NCI-H2081 treated with DMSO at 0.1 percent for 48 hours (cell line): ENCODE measurements around the gene ABCA1.

Experiments used
- DNase-seq: peaks from one replicate; lab custom pipeline; 2025; lab: John Stamatoyannopoulos, UW

ABCA1 gene

GRCh38 chr9:104842698-104843097 lies 85.3 kb downstream of the ABCA1 start:
- DNase-seq = no peak

DNA sequence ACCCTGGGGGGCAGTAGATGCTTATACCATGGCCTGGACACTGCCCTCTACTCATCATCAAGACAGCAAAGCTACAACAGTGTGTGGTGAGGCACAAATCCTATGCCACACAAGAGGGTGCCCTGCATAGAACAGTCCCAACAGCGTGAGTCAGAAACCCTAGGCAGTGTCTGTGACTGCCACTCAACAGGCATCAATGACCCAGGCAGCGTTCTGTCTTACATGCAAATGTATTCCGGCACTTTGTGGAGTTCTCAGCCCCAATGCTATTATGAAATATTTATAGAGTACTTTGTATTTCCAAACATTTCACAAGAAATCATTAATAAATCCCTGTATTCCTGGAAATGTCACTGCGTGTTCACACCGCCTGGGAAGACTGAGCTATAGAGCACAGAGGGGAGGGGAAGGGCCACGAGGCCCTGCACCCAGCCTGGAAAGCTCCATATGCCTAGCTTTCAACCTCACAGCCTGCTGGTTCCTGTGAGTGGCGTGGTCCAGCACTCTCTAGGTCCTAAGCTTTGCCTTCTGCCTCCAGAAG lies 86.3 kb downstream of the ABCA1 start:
- no peak for DNase-seq

DNA sequence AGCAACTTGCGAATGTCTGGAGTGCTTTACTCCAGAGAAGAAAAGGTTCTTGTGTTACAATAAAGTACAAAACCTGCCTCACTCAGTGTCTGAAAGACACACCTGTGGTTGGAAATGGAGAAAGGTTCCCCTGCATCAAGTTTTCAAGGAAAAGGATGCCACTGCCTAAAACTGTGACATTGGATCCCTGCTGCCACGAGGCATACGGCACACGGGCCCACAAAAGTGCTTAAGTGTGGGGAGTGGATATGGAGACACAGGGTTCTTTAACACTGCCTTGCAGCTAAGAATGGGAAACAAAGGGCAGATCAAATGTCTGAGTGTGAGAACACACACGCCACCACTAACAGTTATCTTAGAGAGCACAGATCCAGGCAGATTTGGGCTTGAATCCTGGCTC lies 89.0 kb downstream of the ABCA1 start:
- no peak for DNase-seq

- no peak for DNase-seq
These were observed 91.2 kb downstream of the ABCA1 start for GRCh38 chr9:104836767-104837166.

- DNase-seq = no peak
These were observed 91.7 kb downstream of the ABCA1 start for GRCh38 chr9:104836235-104836634.

- DNase-seq = no peak
These were observed 92.8 kb downstream of the ABCA1 start for GRCh38 chr9:104835161-104835560.

GRCh38 chr9:104833696-104834095 lies 94.3 kb downstream of the ABCA1 start:
- no peak for DNase-seq

DNA sequence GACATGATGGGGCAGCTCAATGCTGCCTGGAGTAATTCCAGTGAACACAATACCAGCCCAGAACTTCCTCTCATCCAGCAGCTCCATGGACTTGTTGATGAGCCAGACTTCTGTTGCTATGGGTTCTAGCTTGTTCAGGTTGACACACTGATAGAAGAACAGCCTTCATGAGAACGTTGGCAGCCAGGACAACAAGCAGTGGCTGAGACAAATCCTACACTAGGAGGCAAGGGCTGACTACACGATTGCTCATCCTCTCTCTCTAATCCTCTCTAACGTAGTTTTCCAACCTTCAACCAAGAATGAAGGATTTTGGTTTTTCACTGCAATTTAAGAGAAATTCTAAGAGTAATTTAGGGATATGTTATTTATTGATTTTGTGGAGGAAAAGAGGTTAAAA lies 96.3 kb downstream of the ABCA1 start:
- no peak for DNase-seq

DNA sequence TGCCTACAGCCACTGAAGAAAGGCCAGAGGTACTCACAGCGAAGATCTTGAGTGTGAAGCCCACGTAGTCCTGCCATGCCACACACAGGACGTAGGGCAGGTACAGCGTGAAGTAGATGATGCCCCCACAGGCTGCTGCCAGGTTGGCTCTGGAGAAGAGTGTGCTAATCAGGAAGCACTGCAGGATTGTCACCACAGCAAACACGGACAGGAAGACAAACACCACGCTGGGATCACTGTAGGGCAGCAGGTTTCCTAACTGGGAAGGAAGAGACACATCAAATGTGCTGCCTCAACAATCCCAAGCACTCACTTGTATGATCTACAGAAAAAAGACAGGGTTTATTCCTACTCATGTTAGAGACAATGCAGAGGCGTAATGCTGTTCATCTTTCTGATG lies 101.0 kb downstream of the ABCA1 start:
- no peak for DNase-seq

DNA sequence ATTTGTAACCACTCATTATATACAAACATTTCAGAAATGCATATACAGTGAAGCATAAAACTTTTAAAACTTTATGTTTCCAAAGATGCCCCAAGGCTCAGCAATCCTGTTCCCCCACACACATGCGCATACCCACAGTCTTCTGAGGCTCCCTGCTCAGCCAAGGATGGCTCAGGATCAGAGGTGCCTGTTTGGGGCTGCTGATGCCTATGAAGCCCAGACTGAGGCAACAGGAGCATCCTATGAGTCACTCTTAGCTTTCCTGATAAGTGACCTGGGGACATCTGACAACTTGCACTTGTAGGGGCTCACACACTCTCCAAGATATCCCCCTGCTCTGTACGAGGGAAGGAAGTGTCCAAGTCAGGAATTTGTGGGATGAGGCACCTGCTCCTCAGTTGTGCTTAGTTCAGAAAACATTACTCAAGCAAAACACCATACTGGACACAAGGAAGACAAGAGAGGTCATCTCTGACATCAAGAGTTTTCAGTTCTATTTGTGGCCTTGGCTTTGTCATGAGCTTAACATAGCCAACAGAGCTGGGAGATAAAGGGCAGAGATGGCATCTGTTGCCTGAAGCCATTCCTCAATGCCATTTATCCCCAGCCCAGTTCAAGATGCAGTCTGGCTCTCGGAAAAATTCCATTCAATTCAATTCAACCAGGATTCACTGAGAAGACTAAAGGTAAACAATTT lies 101.7 kb downstream of the ABCA1 start:
- no peak for DNase-seq

DNA sequence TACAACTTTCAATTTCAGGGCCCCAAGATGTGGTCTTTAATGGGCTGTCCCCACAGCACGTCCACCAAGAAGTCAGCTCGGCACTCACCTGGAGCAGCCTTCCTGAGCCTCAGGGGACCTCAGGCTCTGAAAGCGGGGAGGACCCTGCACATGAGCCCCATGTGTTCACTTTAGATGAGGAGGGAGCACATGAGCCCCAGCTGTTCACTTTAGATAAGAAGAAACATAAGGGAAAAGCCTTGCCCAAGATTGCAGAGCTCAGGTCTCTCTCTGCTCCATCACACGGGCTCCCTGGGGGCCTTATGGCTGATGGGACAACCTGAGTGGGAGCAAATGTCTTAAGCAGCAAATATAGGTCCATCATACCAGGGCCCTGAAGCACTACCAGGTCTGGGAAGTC lies 107.6 kb downstream of the ABCA1 start:
- no peak for DNase-seq

DNA sequence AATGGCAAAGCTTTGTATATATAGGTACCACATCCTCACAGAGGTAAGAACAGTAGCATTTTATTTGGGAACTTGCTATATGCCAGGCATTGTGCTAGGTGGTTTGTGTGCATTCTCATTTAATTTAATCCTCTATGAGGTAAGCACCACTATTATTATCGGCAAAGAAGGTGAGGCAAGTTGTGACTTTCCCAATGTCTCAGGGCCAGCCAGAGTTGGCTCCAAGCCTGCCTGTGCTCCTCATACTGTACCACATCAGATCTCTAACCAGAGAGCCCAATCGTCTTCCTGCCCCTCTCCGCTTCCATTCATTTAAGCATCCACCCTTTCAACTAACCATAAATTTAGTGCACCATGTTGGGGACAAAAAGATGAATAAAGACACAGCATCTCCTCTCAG lies 108.9 kb downstream of the ABCA1 start:
- DNase-seq = no peak

- no peak for DNase-seq
These were observed 110.5 kb downstream of the ABCA1 start for GRCh38 chr9:104817437-104817836.

- no peak for DNase-seq
These were observed 111.9 kb downstream of the ABCA1 start for GRCh38 chr9:104815851-104816565.

GRCh38 chr9:104810421-104811339 lies 117.3 kb downstream of the ABCA1 start:
- no peak for DNase-seq

DNA sequence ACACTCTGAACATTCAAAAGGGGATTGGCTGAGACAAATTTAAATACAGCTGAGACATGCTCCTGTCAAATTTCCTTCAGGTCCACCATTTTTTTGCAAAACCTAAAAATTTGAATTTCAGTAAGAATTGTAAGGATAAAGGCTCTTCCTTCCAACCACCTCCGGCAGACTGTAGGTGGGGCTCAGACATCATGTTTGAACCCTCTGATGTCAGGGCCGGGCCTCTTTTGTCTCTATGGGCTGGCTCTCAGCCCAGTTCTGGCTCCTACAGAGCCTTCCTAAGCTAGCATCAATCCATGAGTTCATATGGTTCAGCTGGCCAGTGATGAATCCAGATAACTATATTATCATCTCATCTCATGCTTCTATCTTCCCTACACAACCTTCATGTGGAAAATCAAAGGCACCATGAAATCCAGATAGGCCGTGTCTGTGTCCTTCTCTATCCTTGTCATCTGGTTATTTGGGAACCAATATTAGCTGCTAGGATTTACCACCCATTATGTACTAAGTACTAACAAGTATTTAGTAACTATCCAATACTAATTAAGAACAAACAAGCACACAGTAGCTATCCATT lies 119.8 kb downstream of the ABCA1 start:
- no peak for DNase-seq

DNA sequence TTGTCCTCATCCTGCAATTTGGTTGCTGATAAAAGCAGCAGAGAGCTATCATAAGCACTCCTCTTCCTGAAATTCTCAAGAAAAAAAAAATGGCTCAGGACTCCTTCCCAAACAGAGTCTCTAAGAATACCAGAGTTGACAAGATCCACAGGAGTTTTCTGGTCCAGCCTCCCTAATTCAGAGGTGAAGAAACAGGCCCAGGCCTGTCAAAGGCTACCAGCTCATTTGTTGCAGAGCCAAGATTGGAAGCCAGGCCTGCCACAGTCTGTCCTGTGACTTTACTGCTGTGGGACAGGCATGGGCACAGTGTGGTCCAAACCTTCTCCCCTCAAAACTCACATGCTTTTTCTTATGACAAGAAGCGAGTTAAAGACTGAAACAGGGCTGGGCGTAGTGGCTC lies 122.5 kb downstream of the ABCA1 start:
- DNase-seq = no peak

GRCh38 chr9:104802906-104803305 lies 125.0 kb downstream of the ABCA1 start:
- no peak for DNase-seq

- no peak for DNase-seq
These were observed 125.8 kb downstream of the ABCA1 start for GRCh38 chr9:104802110-104802509.

GRCh38 chr9:104800068-104800785 lies 127.7 kb downstream of the ABCA1 start:
- no peak for DNase-seq

GRCh38 chr9:104798209-104798995 lies 129.6 kb downstream of the ABCA1 start:
- DNase-seq = no peak
